HepG2 (cell line): ENCODE data around the gene DCDC2. TPM values are rescaled to one million over a fixed set of nuclear protein-coding genes. Genes with fewer than 3 reads are reported as not detected.

Source experiments
- SP4 ChIP-seq: sonication (generic); formaldehyde crosslinking; IDR thresholded peaks from 2 replicates; pipeline ENCODE4 v1.8.1; 2023; ENCODE audit warnings: mild to moderate bottlenecking, missing genetic modification reagents
- SPEN ChIP-seq: sonication (generic); formaldehyde crosslinking; IDR thresholded peaks from 2 replicates; pipeline ENCODE4 v1.5.1; 2020; ENCODE audit warnings: low read depth, mild to moderate bottlenecking, missing genetic modification reagents
- ZNF431 ChIP-seq: sonication (generic); formaldehyde crosslinking; IDR thresholded peaks from 2 replicates; pipeline ENCODE4 v1.9.0; 2022; ENCODE audit warnings: missing genetic modification reagents, low read depth, mild to moderate bottlenecking, borderline replicate concordance
- polyA plus RNA-seq, 8 experiments: library from polyadenylated mRNA; depleted of rRNA in 3 of 8; stranded (reverse) in 7 of 8; unstranded in 1 of 8; fragments of >200 nt; fragmentation: Illumina TruSeq in 4 of 8; extraction: Trizol in 4 of 8; gene quantifications; 2 replicates each; pipeline versions ENCODE4 v1.2.1 to v1.2.3, GENCODE V29; 2011 to 2016; ENCODE audit warnings: low read depth in 4 of 8, missing spikeins in 1 of 8, mixed read lengths in 1 of 8; ENCODE audit not compliant: insufficient read depth in 1 of 8
- total RNA-seq, 5 experiments: library from RNA; depleted of rRNA; stranded (reverse); fragments of >200 nt; fragmentation: Illumina TruSeq; extraction: Trizol; gene quantifications; 2 replicates each; pipeline ENCODE4 v1.2.3, GENCODE V29; 2016; ENCODE audit warnings: low read depth in 1 of 5
- TF ChIP-seq, protein P1 (sequence below), 2 experiments: IDR thresholded peaks; 2 replicates each; pipeline ENCODE4 v1.6.1; 2011 to 2012; ENCODE audit warnings: low read length in 2 of 2, borderline replicate concordance in 1 of 2, low read depth in 1 of 2, mild to moderate bottlenecking in 1 of 2, moderate library complexity in 1 of 2
- TF ChIP-seq, protein P2 (sequence below): sonication (generic); formaldehyde crosslinking; IDR thresholded peaks from 2 replicates; pipeline ENCODE4 v1.4.0; 2020; ENCODE audit warnings: missing genetic modification reagents
- TF ChIP-seq, protein P3 (sequence below): sonication (generic); formaldehyde crosslinking; IDR thresholded peaks from 2 replicates; pipeline ENCODE4 v1.4.0; 2020; ENCODE audit warnings: missing genetic modification reagents

Gene DCDC2
- total and polyA plus RNA-seq, 2 of the 13 experiments (the other 11 are each of a cell fraction or from before 2014, with no cell fraction given): 9.0 to 36.2 TPM

DNA sequence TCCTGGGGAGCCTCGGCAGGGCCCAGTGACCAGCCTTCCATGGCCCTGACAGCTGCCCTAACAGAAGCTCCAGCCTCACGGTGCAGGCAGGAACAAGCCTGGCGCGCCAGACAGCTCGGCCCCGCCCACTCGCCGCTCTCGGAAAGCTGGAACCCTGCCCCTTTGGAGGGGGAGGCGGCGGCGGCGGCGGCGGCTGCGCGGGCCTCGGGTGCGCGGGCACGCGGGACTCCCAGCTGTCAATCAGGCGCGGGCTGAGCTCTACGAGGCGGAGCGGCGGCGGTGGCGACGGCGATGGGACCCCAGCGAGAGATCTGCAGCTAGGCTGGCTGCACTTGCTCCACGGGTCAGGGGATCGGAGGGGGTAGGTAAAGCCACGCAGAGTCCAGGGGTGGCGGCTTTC lies 231.9 kb downstream of the DCDC2 start, which contains the start of gene NRSN1 (continued):
- TF ChIP-seq, protein P1, sequence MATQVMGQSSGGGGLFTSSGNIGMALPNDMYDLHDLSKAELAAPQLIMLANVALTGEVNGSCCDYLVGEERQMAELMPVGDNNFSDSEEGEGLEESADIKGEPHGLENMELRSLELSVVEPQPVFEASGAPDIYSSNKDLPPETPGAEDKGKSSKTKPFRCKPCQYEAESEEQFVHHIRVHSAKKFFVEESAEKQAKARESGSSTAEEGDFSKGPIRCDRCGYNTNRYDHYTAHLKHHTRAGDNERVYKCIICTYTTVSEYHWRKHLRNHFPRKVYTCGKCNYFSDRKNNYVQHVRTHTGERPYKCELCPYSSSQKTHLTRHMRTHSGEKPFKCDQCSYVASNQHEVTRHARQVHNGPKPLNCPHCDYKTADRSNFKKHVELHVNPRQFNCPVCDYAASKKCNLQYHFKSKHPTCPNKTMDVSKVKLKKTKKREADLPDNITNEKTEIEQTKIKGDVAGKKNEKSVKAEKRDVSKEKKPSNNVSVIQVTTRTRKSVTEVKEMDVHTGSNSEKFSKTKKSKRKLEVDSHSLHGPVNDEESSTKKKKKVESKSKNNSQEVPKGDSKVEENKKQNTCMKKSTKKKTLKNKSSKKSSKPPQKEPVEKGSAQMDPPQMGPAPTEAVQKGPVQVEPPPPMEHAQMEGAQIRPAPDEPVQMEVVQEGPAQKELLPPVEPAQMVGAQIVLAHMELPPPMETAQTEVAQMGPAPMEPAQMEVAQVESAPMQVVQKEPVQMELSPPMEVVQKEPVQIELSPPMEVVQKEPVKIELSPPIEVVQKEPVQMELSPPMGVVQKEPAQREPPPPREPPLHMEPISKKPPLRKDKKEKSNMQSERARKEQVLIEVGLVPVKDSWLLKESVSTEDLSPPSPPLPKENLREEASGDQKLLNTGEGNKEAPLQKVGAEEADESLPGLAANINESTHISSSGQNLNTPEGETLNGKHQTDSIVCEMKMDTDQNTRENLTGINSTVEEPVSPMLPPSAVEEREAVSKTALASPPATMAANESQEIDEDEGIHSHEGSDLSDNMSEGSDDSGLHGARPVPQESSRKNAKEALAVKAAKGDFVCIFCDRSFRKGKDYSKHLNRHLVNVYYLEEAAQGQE (IDR thresholded peaks at IDR 0.05; ENCODE audit: borderline replicate concordance in 1 of 2, low read depth in 1 of 2, low read length in 2 of 2): peak; percentile 12 to 41; a peak in 3 of 4 replicates
- TF ChIP-seq, protein P2, sequence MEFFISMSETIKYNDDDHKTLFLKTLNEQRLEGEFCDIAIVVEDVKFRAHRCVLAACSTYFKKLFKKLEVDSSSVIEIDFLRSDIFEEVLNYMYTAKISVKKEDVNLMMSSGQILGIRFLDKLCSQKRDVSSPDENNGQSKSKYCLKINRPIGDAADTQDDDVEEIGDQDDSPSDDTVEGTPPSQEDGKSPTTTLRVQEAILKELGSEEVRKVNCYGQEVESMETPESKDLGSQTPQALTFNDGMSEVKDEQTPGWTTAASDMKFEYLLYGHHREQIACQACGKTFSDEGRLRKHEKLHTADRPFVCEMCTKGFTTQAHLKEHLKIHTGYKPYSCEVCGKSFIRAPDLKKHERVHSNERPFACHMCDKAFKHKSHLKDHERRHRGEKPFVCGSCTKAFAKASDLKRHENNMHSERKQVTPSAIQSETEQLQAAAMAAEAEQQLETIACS (CRISPR knock-in tag): peak; percentile 78
- TF ChIP-seq SPEN (CRISPR knock-in tag): no peak
- peak; percentile 39; the same call in 1 of the 2 replicates for TF ChIP-seq SP4 (CRISPR knock-in tag)
- TF ChIP-seq ZNF431 (CRISPR knock-in tag): peak; percentile 50; the same call in 1 of the 2 replicates
- TF ChIP-seq, protein P3, sequence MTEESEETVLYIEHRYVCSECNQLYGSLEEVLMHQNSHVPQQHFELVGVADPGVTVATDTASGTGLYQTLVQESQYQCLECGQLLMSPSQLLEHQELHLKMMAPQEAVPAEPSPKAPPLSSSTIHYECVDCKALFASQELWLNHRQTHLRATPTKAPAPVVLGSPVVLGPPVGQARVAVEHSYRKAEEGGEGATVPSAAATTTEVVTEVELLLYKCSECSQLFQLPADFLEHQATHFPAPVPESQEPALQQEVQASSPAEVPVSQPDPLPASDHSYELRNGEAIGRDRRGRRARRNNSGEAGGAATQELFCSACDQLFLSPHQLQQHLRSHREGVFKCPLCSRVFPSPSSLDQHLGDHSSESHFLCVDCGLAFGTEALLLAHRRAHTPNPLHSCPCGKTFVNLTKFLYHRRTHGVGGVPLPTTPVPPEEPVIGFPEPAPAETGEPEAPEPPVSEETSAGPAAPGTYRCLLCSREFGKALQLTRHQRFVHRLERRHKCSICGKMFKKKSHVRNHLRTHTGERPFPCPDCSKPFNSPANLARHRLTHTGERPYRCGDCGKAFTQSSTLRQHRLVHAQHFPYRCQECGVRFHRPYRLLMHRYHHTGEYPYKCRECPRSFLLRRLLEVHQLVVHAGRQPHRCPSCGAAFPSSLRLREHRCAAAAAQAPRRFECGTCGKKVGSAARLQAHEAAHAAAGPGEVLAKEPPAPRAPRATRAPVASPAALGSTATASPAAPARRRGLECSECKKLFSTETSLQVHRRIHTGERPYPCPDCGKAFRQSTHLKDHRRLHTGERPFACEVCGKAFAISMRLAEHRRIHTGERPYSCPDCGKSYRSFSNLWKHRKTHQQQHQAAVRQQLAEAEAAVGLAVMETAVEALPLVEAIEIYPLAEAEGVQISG (CRISPR knock-in tag): 0 out of 2 replicates have a peak, but pooled peaks have one; percentile 12
